Measurements from ENCODE around the gene GDPD4. TPM values are rescaled to one million over a fixed set of nuclear protein-coding genes. Genes with fewer than 3 reads are reported as not detected.

GDPD4 gene
- total RNA-seq, 1 experiment from 2014 or later: not detected

- intact Hi-C loops (cut with micrococcal nuclease): no loop called here
- Histone ChIP-seq H3K9ac (ENCODE audit: low read length) (no peak overlapping the region), H3K4me2 (ENCODE audit: low read length) (no peak overlapping the region), H3K4me1 (ENCODE audit: control insufficient read depth in 1 of 2, insufficient read depth in 2 of 2, low read length in 2 of 2) (peaks cover 0 to 7% of the 10 kb centered on the region in 2 experiments; a peak in 1 of 4 replicates), H3K79me2 (ENCODE audit: insufficient read depth, low read length) (no peaks in the 10 kb centered on the region), H4K20me1 (ENCODE audit: insufficient read depth) (no peaks in the 10 kb centered on the region), H3K4me3 (replicated peaks in 1 of 2; ENCODE audit: low read depth in 1 of 2, low read length in 2 of 2) (no peak overlapping the region), H3K36me3 (ENCODE audit: control insufficient read depth in 1 of 2, insufficient read depth in 2 of 2, low read length in 2 of 2) (no peaks in the 10 kb centered on the region), H3K9me2 (ENCODE audit: insufficient read depth) (0 out of 2 replicates have a peak, but pooled peaks cover 9% of the 10 kb centered on the region), H3K9me3 (ENCODE audit: control insufficient read depth in 1 of 2, insufficient read depth in 1 of 2, low read depth in 1 of 2, low read length in 2 of 2) (no peaks in the 10 kb centered on the region), H3K27me3 (ENCODE audit: insufficient read depth, low read length) (no peaks in the 10 kb centered on the region), H2AFZ (ENCODE audit: low read depth, low read length, poor library complexity, severe bottlenecking) (no peak overlapping the region), H3K27ac (ENCODE audit: low read depth, low read length) (no peak overlapping the region)
- TF ChIP-seq CTCF (IDR thresholded peaks at IDR 0.05 in 2 of 3, conservative IDR thresholded peaks at IDR 0.05 in 1 of 3; ENCODE audit: borderline replicate concordance in 1 of 3, insufficient read depth in 1 of 3, low read depth in 2 of 3, low read length in 2 of 3): no peak
- no peak for TF ChIP-seq YY1 (IDR thresholded peaks at IDR 0.05; ENCODE audit: extremely low read depth, insufficient replicate concordance, low read depth, low read length)
- TF ChIP-seq REST (IDR thresholded peaks at IDR 0.05; ENCODE audit: low read depth): no peak
- TF ChIP-seq EZH2 (IDR thresholded peaks at IDR 0.05): no peak
- no peak for TF ChIP-seq JUND (IDR thresholded peaks at IDR 0.05)
- no peak for TF ChIP-seq ZFX (IDR thresholded peaks at IDR 0.05)
- no peak for TF ChIP-seq MAX (IDR thresholded peaks at IDR 0.05)
- no peak for TF ChIP-seq ELF1 (IDR thresholded peaks at IDR 0.05; ENCODE audit: borderline replicate concordance, low read depth)
- ChIA-PET POLR2A (no interaction called here), CTCF (no interaction called here), RAD21 (ENCODE audit: low non-redundant PET in 1 of 2, low total read pairs in 2 of 2, uncharacterized antibody in 2 of 2, unreplicated experiment in 2 of 2) (no interaction called here)
- no TSS peak for BruUV-seq (replicated peaks)
- ATAC-seq: no peak
- DNase-seq (ENCODE audit: low read depth, low spot score): no peak
These were observed 11.7 kb downstream of the GDPD4 start for GRCh38 chr11:77289737-77290136.
